ENCODE results near the gene RALGAPB.
A peak's percentile ranks its signal among the peaks of the same experiment; 100 is the strongest.
"Not testable (repeated sequence)": the region's sequence is repeated elsewhere in the genome, so short reads cannot be mapped to it uniquely, and the experiment has no call there.

Gene RALGAPB

GRCh38 chr20:38446441-38447209, 26.0 kb upstream of the RALGAPB start:
- DNase-seq (ENCODE audit: low spot score) = peak; percentile 96

GRCh38 chr20:38447251-38447661, 25.4 kb upstream of the RALGAPB start:
- no peak for DNase-seq (ENCODE audit: low spot score)

- no peak for DNase-seq (ENCODE audit: low spot score)
Observed at GRCh38 chr20:38447931-38448675, 24.5 kb upstream of the RALGAPB start.

- DNase-seq (ENCODE audit: low spot score) = no peak
Observed at GRCh38 chr20:38449046-38449445, 23.6 kb upstream of the RALGAPB start.

- DNase-seq (ENCODE audit: low spot score) = no peak
Observed at GRCh38 chr20:38450412-38450975, 22.1 kb upstream of the RALGAPB start.

GRCh38 chr20:38452880-38453624, 19.6 kb upstream of the RALGAPB start:
- no peak for DNase-seq (ENCODE audit: low spot score)

- DNase-seq (ENCODE audit: low spot score) = no peak
Observed at GRCh38 chr20:38453941-38454340, 18.7 kb upstream of the RALGAPB start.

GRCh38 chr20:38454556-38455473, 17.8 kb upstream of the RALGAPB start:
- DNase-seq (ENCODE audit: low spot score) = no peak

GRCh38 chr20:38458314-38458713, 14.3 kb upstream of the RALGAPB start:
- no peak for DNase-seq (ENCODE audit: low spot score)

GRCh38 chr20:38460040-38460623, 12.5 kb upstream of the RALGAPB start:
- DNase-seq (ENCODE audit: low spot score) = no peak

- not testable (repeated sequence) for DNase-seq (ENCODE audit: low spot score)
Observed at GRCh38 chr20:38460631-38461030, 12.0 kb upstream of the RALGAPB start.

GRCh38 chr20:38461167-38461566, 11.5 kb upstream of the RALGAPB start:
- DNase-seq (ENCODE audit: low spot score) = not testable (repeated sequence)

- DNase-seq (ENCODE audit: low spot score) = not testable (repeated sequence)
Observed at GRCh38 chr20:38461569-38461968, 11.1 kb upstream of the RALGAPB start.

- no peak for DNase-seq (ENCODE audit: low spot score)
Observed at GRCh38 chr20:38466171-38466570, 6.5 kb upstream of the RALGAPB start.

- DNase-seq (ENCODE audit: low spot score) = no peak
Observed at GRCh38 chr20:38466983-38467382, 5.7 kb upstream of the RALGAPB start.

- DNase-seq (ENCODE audit: low spot score) = no peak
Observed at GRCh38 chr20:38471245-38471644, 1.4 kb upstream of the RALGAPB start.

- no peak for DNase-seq (ENCODE audit: low spot score)
Observed at GRCh38 chr20:38471987-38472512, 593 bp upstream of the RALGAPB start.

- DNase-seq (ENCODE audit: low spot score) = no peak
Observed at GRCh38 chr20:38473367-38473795, 738 bp downstream of the RALGAPB start.

GRCh38 chr20:38477747-38478146, 5.1 kb downstream of the RALGAPB start:
- no peak for DNase-seq (ENCODE audit: low spot score)

GRCh38 chr20:38479596-38479995, 7.0 kb downstream of the RALGAPB start:
- DNase-seq (ENCODE audit: low spot score) = no peak
